Measurements from ENCODE around the gene KLF2. TPM values are rescaled to one million over a fixed set of nuclear protein-coding genes. Genes with fewer than 3 reads are reported as not detected.

The KLF2 gene
- total and polyA plus RNA-seq, 10 of the 15 experiments (the other 5 are each of a cell fraction or from before 2014, with no cell fraction given): 0.16 to 13.7 (median 1.0) TPM

DNA sequence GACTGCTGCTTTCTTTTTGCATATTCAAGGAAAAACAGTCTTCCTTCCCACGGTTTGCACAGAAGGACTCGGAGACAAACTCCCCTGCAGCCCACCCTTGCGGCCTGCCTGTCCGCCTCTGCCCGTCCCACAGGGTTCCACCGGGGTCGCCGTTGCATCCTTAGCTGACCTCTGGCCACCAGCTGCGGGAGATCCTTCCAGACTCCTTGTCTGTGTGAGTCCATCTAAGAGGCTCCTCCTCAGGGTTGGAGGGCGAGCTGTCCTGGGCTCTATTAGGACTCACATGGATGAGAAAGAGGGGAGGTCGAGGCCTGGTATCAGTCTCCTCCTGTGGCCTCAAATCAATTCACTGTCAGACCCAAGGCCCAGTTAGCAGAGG lies 39.2 kb downstream of the KLF2 start (continued):
- TF ChIP-seq ASH2L (IDR thresholded peaks at IDR 0.05; ENCODE audit: borderline replicate concordance, low read depth): no peak
- TF ChIP-seq, protein P1, sequence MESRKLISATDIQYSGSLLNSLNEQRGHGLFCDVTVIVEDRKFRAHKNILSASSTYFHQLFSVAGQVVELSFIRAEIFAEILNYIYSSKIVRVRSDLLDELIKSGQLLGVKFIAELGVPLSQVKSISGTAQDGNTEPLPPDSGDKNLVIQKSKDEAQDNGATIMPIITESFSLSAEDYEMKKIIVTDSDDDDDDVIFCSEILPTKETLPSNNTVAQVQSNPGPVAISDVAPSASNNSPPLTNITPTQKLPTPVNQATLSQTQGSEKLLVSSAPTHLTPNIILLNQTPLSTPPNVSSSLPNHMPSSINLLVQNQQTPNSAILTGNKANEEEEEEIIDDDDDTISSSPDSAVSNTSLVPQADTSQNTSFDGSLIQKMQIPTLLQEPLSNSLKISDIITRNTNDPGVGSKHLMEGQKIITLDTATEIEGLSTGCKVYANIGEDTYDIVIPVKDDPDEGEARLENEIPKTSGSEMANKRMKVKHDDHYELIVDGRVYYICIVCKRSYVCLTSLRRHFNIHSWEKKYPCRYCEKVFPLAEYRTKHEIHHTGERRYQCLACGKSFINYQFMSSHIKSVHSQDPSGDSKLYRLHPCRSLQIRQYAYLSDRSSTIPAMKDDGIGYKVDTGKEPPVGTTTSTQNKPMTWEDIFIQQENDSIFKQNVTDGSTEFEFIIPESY (IDR thresholded peaks at IDR 0.05): no peak

DNA sequence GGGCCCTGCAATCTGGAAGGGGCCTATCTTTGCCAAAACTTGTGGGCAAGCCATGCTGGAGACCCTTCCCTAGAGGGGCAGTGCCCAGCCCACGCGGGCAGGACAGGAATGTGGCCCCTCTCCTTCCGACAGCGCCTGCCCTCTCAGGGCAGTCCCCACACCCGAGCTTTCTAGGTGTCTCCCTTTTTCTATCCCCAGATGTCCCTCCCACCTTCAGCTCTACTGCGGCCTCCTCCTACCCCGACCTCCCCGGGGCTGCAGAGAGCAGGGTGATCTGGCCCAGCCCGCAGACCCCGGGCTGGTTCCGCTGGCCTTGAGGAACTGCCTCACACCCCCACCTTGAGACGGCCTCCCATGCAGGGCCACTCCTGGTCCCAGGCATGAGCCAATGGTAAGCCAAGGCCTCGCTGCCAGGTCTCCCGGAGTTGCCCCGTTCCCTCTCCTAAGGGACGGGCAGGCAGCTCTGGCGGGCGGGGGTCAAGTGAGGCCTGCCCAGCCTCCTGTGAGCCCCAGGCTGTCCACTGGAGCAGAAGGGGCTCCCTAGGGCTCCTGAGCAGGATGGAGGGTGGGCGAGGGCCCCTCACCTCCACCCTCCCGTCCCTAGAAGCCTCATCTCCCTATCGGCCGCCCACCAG lies 39.7 kb downstream of the KLF2 start:
- H4K20me1 ChIP-seq (ENCODE audit: control insufficient read depth, insufficient read depth): 0 out of 2 replicates have a peak, but pooled peaks cover 2% of the 10 kb centered on the region
- in situ Hi-C loops (cut with MboI): no loop called here
- H3K27me3 ChIP-seq (replicated peaks in 1 of 2; ENCODE audit: control insufficient read depth in 2 of 2, insufficient read depth in 2 of 2, low read length in 1 of 2): no peaks in the 10 kb centered on the region
- intact Hi-C loops (cut with micrococcal nuclease; ENCODE audit: unreplicated experiment): no loop called here
- RAD21 ChIA-PET (ENCODE audit: unreplicated experiment): interaction anchor here (3.2 kb wide), 1 partner anchor 35 kb away, joined by 32 read pairs; no protein-coding TSS in a partner anchor
- H3K9me3 ChIP-seq (replicated peaks; ENCODE audit: control insufficient read depth, insufficient read depth, low read length): no peaks in the 10 kb centered on the region
- WGBS (ENCODE audit: insufficient coverage, insufficient replicate concordance, low lambda C conversion rate, missing lambda C conversion rate): 88% methylated on average over 22 of the region's 22 CpGs
- no peak overlapping the region for H3K4me3 ChIP-seq
- H3K9ac ChIP-seq (ENCODE audit: control insufficient read depth, insufficient read depth, low read length): no peak overlapping the region
- no peak for DNase-seq (ENCODE audit: low read depth, low spot score)
- peaks cover 36% of the 10 kb centered on the region for H3K4me1 ChIP-seq (ENCODE audit: control insufficient read depth, insufficient read depth, low read length)
- no peak for TF ChIP-seq CEBPZ (IDR thresholded peaks at IDR 0.05; ENCODE audit: low read depth, low read length)
- no peak overlapping the region for H3K4me2 ChIP-seq (ENCODE audit: control insufficient read depth, insufficient read depth)
- POLR2A ChIA-PET: interaction anchor here (1.2 kb wide), 1 partner anchor 34 kb away, joined by 3 read pairs; no protein-coding TSS in a partner anchor
- H3K79me2 ChIP-seq (ENCODE audit: control insufficient read depth, insufficient read depth, low read length): no peaks in the 10 kb centered on the region
- SMC1A ChIA-PET (ENCODE audit: uncharacterized antibody, unreplicated experiment): no interaction called here
- H3K36me3 ChIP-seq (ENCODE audit: control insufficient read depth in 2 of 2, insufficient read depth in 2 of 2, low read length in 1 of 2): no peaks in the 10 kb centered on the region; a peak in 1 of 4 replicates
- ATAC-seq: no peak
- H3K27ac ChIP-seq (ENCODE audit: control insufficient read depth, insufficient read depth): no peak overlapping the region
- CTCF ChIA-PET: interaction anchor here (3.4 kb wide), 1 partner anchor 18 kb away, joined by 21 read pairs; no protein-coding TSS in a partner anchor
- H2AFZ ChIP-seq (ENCODE audit: control insufficient read depth, low read depth, low read length): no peak overlapping the region
- BruUV-seq (replicated peaks): no TSS peak
- FAIRE-seq: no peak
